Renal cortex interstitium (tissue), 11 donors: Measurements from ENCODE around the gene XKR7. TPM values are rescaled to one million over a fixed set of nuclear protein-coding genes. Genes with fewer than 3 reads are reported as not detected.
A peak's percentile ranks its signal among the peaks of the same experiment; 100 is the strongest.

Source experiments
- DNase-seq, 11 donors: peaks; one replicate each; pipeline ENCODE4 v3.0.0-alpha.2; 2013; ENCODE audit warnings: low read depth in 9 of 11, low spot score in 4 of 11; ENCODE audit errors: extremely low read depth in 1 of 11
- polyA plus RNA-seq, 3 donors: library from polyadenylated mRNA; unstranded; fragments of 120-200 nt; gene quantifications; one replicate each; pipeline ENCODE4 v1.2.1, GENCODE V29; 2013; ENCODE audit not compliant: insufficient read length in 3 of 3

The XKR7 gene
- polyA plus RNA-seq, 3 donors = 0.34 to 0.39 (median 0.36) TPM

DNA sequence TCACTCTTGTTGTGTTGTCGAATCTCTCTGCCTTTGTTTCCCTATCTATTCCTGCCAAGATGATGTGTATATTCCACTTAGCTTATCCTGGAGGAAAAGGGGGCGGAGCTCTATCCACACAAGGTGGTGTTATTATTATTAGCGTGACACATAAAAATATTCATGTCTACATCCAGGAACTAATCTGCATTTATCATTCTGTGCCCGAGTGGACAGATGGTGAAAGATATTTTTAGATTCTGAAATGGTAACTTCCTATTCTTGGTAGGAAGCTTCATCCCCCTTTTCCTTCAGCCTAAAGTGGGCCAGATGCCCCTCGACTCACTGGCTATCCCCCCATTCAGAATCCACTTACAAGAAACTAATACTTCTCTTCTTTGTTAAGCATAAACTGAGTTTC lies 2.0 kb downstream of the XKR7 start:
- no peak for DNase-seq

DNA sequence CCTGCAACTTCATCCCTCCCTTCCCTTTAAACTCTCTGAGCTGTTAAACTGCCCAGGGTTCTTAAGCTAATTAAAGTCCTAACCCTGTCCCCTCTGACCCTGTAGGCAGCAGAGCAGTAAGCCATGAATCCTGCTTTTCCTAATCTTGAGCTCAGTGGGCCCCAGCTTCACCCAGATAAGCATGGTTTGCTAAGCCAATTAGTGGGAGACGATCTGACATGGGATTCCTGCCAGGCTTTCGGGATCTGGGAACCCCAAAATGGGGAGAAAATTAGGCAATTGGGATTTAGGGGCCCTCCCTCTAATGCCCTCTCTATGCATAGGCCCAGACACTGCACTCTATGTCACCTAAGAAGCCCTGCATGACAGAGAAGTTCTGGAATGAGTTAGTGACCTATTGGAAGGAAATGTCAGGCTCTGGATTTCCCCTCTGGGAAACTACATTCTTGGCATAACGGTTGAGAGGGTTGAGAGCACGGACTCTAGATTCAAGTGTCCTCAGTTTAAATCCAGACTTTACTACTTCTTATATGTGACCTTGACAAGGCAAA lies 4.6 kb downstream of the XKR7 start:
- peak in 1 of 11 donors; percentile 50 for DNase-seq

DNA sequence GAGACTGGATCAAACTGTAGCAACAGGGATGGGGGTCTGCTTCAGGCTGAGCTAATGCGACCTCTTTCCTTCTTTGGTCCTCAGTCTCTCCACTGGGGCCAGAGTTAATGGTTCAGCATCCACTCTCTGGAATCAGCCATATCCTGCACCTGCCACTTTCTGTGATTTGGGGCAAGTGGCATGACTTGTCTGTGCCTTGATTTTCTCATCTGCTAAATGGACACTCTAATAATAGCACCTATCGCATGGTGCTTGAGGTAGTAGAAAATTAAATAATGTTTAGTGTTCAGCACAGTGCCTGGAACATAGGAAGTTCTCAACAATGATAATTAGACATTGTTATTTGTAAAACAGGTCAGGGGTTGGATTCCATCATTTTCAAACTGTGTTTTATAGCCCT lies 6.3 kb downstream of the XKR7 start:
- DNase-seq = no peak

DNA sequence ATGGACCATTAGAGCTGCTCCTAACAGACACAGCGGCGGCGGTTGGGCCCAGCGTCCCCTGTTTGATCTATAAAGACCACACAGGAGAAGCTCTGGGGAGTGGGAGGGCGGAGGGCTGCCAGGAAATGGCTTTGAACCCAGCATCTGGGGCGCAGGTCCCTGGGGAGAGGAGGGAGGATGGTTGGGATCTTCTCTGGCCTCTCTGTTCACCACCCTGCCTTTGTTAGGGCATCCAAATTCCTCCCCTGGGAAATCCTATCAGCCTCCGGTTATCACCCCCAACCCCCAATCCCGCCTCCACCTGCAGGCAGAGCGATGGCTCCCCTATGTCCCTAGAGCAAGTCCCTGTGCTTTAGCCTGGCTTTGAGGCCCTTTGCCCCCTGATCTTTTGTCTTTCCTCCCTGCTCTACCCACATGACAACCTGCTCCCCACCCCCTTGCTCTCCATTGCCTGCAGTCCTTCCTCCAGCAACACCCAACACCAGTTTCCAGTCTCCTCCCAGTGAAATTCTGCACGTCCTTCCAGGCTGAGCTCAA lies 7.1 kb downstream of the XKR7 start:
- DNase-seq = peak in 2 of 11 donors; percentile 65 to 68

DNA sequence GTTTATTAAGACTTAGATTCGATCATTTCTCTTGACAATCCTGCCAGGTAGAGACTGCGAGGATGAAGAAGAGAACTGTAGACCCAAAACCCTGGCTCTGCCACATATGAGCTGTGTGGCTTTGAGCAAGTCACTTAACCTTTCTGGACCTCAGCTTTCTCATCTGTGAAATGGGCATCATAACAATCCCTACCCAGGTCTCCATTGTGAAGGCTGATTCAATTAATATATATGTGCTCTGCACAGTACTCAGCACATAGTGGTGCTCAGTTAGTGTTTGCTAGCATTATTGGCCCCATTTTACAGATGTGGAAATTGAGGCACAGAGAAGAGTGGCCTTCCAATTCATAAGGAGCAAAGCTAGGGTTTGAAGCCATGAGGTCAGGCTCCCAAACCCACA lies 7.9 kb downstream of the XKR7 start:
- DNase-seq = no peak

DNA sequence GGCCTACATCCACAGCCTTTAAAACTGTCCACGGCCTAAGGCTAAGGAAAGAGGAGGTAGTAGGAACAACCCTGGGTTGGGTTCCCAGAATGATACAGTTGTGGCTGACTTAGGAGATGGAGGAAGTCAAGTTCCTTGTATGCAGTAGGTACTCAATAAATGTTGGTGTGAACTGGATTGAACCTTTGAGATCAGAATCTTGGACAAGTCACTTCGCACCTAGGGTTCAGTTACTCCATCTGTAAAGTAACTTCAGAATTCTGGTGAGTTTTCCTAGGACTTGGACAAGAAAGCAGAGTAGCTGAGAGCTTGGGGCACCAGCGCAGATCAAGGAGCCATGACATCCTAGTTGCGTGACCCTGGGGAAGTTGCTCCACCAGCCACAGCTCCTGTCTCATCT lies 9.1 kb downstream of the XKR7 start:
- DNase-seq = no peak

DNA sequence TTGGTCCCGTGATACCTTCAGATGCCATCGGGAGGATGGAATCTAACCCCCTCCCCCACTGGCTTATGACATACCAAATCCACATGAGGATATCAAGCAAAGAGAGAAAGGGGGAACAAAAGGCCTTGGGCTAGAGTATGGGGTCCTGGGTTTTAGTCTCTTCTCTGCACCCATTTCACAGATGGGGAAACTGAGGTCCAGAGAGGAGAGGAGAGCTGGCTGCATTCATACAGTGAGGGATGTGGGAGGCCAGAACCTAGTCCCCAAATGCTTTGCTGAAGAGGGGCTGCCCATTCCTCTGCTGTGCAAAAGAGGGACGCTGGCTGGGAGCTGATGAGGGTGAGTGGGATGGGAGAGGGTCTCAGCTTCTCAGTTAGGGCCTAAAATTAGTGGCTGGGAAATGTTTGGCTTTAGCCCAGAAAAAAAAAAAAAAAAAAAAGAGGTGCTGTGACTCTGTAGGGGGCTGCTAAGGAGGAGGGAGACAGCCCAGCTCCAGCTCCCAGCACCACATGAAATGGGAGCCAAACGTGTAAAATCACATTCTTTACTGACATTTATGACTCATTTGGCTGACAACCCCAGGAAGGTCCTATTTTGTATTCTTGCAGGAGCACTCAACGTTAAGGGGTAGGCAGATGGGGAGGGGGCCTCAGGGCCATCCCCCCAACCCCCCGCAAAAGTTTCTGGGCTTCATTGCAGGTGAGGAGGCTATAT lies 11.9 kb downstream of the XKR7 start:
- no peak for DNase-seq

DNA sequence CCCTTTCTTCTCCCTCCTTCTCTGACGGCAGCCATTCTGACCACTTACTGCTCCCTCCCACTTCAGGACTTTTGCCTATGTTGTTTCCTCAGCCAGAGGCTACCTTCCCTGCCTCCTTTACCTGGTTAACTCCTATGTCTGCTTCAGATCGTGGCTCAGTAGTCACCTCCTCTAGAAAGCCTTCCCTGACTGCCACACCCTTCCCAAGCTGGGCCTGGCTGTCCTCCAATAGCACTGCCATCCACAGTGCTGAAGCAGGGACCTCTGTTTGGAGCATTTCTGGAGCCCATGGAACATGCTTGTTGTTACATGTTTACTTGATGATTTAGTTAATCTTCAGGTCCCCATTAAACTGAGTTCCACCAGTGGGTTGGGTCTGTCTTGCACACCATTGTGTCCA lies 13.8 kb downstream of the XKR7 start:
- no peak for DNase-seq

DNA sequence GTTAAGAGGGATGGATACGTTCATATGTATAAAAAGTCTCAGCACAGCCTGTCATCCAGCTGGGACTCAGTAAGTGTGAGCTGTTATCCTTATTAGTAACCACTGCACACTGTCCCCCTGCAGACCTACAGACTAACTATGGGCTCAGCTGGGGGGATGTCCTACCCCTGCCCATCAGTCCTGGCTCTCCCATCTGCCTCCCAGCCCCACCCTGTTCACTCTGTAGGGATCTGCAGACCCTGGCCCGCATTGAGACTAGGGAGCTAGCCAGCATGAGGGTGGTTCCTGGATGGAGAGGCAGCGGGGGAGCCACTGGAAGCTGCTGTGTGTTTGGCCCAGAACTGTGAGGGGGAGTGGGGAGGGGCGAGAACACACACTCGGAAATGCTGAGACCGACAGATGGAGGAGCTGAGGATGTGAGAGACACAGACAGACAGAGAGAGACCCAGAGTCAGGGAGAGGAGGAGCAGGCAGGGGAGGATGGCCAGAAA lies 17.1 kb downstream of the XKR7 start:
- DNase-seq = no peak

DNA sequence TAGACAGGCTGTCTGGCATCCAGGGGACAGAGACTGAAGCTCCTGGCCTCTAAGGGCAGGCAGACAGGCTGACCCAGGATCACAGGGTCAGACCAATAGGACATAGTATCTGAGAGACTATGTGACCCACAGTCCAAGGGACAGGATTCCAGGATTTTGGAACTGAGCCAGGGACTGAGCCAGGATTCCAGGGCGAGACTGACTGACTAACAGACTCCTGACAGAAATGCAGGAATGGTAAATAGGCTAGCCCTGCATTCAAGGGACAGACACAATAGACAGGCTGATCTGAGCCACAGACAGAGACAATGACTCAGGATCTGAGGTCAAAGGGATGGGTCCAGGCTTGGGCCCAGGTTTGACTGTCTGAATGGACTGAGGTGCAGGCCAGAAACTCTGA lies 19.8 kb downstream of the XKR7 start:
- no peak for DNase-seq

DNA sequence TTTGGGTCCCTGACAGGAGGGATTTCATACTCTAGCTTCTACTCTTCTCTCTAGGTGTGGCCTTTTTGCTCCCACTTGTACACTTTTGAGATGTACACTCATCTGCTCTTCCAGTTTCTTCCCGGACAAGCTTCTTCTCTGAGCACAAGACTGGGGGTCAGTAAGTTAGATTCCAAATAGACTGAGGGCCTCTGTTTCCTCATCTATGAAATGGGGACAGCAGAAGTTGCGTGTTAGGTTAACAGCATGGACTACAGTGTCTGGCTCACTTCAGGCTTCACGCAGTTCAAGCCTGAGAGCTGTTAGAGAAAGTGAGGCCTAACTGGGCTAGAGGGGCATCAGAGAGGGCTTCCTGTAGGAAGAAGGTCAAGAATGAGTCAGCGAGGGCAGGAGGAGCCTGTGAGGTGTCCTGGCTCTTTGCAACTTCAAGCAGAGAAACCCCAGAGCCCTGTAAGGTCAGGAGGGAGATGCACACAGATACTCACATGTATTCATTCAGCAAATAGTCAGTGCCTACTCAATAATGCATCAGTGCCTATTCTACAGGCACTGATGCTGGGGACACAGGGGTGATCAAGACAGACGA lies 20.6 kb downstream of the XKR7 start:
- no peak for DNase-seq

DNA sequence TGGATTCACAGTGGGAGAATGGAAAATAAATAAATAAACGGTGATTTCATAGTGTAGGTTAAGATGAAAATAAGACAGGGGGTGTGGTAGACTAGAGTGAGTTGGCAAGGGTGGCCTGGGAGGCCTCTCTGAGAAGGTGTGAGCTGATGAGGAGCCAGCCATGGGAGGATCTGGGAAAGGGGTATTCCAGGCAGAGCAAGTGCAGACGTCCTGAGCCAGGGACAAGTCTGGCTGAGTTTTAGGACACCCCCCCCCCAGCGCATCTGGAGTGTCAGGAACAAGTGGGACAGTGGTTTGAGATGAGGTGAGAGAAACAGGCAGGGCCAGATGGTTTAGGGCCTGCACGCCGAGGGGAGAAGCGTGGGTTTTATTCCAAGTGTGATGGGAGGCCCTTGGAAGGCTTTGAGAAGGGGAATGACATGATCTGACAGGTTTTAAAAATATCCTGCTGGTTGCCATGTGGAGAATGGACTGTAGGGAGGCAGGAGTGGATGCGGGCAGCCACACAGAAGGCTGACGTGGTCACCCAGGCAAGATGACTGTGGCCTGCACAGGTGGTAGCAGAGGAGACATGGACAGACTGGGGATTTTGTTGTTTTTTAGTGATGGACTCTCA lies 21.2 kb downstream of the XKR7 start:
- DNase-seq = no peak

DNA sequence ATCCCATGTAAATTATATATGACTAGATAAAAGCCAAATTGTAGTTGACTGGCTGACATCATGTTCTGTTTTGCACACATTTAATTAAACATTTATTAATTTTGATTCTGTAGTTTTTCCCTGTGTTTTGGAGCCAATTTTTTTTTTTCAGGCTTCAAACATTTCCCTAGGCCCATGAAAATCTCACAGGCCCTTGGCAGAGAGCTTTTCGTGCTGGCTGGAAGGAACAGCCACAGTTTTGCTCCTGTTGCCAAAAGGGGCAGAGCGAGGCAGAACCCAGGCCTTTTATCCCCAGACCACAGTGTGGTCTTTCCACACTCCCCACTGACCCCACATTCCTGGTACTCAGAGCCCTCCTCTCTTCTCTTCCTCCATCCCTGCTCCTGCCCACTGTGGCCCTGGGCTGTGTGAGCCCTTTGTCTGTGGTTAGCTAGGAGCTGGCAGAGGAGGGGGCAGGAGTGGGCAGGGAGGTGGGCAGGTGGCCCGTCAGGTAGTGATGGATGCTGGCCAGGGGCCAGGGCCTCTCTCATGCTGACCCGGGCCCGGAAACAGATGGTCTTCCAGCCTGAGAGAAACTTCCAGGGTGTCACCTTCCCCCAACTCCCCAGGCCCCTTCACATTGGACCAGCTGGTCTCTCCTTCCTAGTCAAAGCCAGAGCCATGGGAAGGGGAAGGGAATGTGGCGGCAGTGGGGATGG lies 22.8 kb downstream of the XKR7 start:
- DNase-seq = no peak

DNA sequence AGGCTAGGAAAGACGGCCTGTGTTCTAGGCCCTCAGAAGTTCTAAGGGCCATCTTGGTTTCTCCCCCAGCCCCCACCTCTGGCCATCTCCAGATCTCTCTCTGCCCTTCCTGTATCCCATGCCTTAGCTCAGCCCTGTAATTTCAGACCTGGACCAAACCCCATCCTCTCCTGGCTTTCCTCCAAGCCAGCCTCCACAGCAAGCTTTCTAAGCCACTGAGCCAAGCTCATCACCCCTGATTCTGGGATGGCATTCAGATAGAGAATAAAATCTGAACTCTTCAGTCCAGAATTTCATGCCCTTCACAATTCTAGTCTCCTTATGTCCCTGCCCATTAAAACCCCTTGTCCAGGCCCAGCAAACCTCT lies 23.4 kb downstream of the XKR7 start:
- DNase-seq = no peak

DNA sequence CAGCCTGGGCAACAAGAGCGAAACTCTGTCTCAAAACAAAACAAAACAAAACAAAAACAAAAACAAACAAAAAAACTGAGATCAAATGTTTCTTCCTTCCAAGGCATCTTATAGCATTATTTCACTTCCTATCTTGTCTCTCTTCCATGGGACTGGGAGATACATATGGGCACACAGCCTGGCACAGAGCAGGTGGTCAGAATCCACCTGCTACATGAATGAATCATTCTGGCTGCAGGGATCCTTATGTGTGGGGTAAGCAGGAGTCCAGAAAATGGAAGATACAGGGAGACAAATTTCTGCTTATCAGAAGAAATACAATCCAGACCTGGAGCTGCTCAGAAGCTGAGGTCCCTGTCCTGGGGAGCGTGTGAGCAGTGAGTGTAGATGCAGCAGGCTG lies 24.1 kb downstream of the XKR7 start:
- no peak for DNase-seq

DNA sequence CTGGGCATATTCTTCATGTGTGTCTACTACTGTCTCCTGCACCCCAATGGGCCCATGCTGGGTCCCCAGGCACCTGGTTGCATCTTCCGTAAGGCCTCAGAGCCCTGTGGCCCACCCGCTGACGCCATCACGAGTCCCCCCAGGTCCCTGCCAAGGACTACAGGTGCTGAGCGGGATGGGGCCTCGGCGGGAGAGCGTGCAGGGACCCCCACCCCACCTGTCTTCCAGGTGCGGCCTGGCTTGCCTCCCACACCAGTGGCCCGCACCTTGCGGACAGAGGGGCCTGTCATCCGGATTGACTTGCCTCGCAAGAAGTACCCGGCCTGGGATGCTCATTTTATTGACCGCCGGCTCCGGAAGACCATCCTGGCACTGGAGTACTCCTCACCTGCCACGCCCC lies 29.0 kb downstream of the XKR7 start:
- no peak for DNase-seq

DNA sequence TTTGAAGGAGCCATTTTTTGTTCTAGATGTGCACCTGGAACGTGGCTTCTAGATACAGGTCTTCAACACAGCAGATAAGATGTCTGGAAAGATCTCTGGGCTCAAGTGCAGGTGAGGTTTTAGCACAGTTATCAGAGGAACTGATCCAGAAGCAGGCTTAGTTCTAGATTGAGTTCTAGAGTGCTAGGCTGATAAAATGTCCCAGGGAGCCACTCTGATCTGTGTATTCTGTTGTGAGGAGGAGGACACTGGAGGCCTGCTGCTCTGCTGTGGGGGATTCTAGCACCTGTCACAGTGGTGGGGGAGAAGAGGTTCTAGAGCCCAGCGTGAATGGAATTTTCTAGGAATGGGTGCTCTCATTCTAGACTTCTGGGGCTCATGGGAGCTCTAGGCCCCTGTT lies 30.3 kb downstream of the XKR7 start:
- DNase-seq = no peak

DNA sequence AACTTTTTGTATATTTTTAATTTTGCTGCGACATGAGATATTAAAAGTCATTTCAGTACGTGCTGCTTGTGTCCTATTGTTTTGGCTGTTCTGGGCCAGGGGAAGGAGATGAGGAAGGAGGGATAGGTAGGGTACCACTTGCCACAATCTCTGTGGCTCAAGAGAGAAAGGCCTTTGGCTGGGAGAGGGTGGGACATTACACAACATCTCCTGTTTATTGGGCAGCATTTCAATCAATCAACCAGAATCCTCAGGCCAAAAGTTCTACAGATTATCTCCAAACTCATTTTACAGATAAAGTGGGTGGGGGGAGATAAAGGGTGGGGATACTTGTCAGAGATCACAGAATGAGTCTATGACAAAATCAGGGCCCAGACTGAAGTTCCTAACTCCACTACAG lies 35.4 kb downstream of the XKR7 start:
- no peak for DNase-seq

DNA sequence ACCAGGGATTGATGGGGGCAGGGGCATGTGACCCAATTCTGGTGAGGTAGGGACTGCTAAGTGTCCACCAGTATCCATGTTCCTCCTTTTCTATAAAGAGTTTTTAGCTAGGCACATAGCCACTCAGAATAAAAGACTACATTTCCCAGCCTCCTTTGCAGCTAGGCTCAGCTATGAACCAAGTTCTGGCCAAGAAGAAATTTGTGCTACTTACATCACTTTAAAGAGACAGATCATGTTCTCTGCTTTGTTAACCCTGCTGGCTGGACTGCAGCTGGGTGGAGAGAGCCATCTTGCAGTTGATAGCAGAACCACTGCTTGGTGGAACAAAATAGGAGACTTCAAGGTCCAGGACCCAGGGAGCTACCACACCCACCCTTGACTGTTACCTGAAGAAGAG lies 37.0 kb downstream of the XKR7 start:
- DNase-seq = no peak

DNA sequence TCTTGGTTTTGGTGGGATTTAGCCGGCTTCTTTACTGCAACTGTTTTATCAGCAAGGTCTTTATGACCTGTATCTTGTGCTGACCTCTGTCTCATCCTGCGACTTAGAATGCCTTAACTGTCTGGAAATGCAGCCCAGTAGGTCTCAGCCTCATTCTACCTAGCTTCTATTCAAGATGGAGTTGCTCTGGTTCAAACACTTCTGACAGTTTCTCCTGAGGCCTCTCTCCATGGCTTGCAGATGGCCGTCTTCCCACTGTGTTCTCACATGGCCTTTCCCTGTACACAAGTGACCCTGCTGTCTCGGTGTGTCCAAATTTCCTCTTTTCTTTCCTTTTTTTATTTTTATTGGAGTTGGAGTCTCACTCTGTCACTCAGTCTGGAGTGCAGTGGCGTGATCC lies 38.1 kb downstream of the XKR7 start:
- no peak for DNase-seq
